Inflammatory macrophage treated with lipopolysaccharide for 1 hour (primary cell): ENCODE results near the gene FGF3.
"Not testable (repeated sequence)": the region's sequence is repeated elsewhere in the genome, so short reads cannot be mapped to it uniquely, and the experiment has no call there.

Experiments used
- DNase-seq, 2 donors: peaks; one replicate each; pipeline ENCODE4 v3.0.0-alpha.2; 2020 to 2022

Gene FGF3

DNA sequence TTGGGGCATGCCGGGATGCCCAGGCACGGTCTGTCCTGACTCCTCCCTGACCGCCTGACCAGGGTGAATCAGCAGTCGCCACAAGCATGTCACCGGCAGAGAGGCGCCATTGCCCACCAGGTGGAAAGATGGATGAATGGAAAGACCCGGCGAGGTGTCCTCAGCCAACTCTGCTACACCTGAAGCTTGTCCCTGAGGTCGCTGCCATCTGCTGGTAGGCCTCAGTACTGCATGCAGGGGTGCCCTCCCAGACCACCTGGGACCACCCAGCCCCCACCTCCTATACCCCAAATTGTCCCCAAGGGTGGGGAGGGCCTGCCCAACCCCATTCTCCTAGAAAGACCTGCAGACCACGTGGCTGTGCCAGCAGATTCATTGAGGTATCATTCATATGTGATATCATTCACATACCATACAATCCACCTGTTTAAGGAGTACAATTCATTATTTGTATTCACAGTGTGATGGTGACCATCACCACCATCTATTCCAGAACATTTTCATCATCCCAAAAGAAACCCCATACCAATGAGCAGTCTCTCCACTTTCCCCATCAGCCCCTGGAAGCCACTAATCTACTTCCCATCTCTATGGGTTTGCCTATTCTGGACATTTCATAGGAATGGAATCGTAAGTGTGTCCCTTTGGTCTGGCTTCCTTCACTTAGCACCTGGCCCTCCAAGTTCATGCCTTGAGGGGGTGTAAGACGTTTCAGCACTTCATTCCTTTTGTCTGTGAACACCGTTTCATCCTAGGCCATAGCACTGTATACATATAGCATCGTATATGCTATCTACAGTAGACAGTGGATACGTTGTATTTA lies 17.5 kb downstream of the FGF3 start:
- no peak for DNase-seq

DNA sequence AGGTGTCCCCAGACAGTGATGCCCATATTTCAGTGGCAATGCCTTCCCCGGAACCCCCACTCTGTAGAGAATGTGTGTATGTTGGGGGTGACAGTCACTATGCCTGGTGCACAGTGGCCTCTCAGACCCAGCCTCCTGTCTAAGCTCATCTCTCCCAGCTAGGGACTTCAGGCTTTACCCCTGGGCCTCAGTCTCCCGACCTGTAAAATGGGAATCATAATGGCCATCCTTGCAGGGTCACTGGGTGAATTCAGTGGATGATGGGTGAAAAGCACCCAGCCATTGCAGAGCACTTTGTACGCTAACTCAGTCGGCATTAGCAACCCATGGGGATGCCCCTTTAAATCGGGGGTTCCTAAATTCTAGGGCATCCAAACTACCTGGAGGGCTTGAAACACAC lies 18.9 kb downstream of the FGF3 start:
- no peak for DNase-seq

- DNase-seq: peak; percentile 1 to 7
Measured at GRCh38 chr11:69799582-69799981, 19.6 kb downstream of the FGF3 start.

DNA sequence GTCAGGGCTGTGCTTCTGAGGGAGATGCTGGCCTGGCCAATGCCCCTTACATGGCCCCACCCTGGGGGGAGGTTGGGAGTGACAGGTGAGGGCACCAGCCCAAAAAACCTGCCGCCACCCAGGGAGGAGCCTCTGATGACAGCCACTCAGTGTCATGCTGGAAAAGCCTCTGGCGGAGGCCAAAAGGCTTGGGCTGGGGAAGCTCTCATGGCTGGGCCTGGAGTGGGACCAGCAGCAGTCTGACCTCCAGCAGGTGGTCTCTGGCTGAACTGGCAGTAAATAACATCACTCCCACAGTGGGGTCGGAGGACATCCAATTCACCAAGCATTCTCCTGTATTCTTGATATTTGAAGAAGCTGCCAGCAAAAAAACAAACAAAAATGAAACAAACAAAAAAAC lies 20.1 kb downstream of the FGF3 start:
- DNase-seq: no peak

DNA sequence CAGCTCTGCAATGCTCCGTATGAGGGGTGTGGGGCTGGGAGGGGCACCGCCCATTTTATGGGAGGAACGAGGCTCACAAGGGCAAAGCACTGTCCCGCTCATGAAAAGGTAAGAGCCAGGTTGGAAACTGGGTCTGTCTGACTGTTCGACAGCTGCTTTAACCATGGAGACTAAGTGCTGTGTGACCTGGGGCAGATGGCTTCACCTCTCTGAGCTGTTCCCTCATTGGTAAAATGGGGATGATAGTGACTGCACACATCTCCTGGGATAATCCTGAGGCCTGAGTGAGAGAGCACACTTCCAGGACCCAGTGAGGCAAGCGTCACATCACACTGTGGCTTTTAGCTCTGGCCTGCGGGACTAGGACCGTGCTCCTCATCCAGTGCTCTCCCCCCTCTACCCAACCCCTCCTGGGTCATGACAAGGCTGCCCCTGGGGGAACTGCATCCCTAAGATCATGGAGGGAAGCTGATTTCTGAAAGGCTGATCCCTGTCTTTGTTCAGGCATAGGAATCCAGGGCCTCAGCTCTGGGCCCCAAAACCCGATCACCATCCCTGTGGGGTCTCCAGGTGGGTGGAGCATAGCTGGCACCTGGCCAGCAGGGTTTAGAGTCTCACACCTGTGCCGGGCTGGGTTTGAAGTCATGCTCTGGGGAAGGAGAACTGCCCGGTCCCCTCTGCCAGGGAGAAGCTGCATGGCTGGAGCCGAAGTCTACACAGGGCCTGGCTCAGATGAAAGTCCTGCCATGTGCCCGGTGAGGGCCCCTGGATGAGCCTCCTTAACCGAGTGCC lies 21.3 kb downstream of the FGF3 start:
- no peak for DNase-seq

DNA sequence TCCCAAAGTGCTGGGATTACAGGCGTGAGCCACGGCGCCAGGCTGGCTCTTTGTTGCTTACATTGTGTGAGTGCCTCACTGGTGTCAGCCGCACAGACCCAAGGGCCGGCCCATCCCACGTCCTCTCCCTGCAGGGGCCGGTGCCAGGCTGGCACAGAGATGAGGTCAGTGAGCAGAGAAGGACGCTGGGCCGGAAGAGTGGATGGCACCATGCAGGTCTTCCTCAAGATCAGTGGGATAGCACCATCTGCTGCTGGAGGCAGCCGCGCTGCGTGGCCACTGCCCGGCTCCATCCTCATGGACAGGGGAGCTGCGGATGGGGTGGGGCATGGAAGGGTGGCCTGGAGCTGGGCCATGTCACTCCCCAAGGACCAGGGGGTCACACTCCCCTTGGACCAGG lies 22.1 kb downstream of the FGF3 start:
- no peak for DNase-seq

- no peak for DNase-seq
Measured at GRCh38 chr11:69796063-69796462, 23.2 kb downstream of the FGF3 start.

GRCh38 chr11:69791276-69792180 lies 27.7 kb downstream of the FGF3 start:
- no peak for DNase-seq

GRCh38 chr11:69788956-69789355 lies 30.3 kb downstream of the FGF3 start:
- no peak for DNase-seq

DNA sequence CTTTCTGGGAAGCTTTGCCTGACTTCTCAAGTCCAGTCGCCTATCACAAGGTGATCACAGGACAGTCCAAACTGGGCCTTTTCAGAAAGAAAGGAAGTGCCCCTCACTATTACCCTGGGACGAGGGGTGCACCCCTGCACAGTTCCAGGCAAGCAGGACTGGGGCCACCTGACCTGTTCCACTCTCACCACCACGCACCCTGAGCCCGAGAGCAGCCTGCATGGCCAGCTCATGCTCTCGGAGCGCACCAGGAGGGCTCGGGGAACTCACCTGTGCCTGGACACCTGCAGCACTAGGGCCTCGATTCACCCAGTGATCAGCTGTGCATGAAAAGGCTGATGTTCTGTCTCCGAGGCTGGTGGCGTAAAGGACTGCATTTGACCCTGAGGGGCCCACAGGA lies 31.3 kb downstream of the FGF3 start:
- no peak for DNase-seq

DNA sequence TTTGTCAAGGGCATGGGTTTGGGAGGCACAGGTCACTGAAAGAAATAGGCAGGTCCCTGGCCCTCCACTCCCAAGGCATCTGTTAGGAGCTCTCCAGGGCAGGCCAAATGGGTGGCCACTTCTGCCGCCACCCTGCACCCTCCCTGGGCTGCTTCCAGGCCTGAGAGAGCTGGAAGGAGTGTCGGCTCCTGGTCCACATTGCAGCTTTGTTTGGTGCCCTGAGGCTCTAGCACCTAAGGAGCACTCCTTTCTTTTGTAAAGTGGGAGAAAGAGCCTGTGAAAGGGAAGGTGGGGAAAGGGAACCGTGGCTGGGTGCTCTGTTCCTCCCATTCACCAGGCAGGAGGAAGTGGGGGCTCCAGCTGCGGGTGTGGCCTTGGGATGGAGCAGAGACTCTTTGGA lies 31.8 kb downstream of the FGF3 start:
- no peak for DNase-seq

GRCh38 chr11:69781241-69781640 lies 38.0 kb downstream of the FGF3 start:
- DNase-seq: no peak

DNA sequence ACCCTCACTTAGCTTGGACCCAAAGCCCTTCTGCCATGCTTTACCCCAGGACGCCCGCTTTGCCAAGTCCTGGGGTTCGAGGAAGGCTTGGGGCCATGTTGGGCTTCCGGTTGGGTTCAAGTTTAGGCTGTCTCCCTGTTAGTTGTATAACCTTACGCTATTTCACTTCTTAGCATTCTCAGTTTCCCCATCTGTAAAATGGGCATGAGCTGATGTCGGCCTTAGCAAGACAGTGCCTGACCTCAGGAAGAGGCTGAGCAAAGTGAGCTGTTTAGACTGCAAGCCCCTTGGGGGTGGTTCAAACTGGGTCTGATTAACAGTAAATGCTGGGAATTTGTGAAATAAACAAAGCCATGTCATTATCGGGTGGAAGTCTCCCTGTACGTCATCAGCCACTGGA lies 40.8 kb downstream of the FGF3 start:
- no peak for DNase-seq

DNA sequence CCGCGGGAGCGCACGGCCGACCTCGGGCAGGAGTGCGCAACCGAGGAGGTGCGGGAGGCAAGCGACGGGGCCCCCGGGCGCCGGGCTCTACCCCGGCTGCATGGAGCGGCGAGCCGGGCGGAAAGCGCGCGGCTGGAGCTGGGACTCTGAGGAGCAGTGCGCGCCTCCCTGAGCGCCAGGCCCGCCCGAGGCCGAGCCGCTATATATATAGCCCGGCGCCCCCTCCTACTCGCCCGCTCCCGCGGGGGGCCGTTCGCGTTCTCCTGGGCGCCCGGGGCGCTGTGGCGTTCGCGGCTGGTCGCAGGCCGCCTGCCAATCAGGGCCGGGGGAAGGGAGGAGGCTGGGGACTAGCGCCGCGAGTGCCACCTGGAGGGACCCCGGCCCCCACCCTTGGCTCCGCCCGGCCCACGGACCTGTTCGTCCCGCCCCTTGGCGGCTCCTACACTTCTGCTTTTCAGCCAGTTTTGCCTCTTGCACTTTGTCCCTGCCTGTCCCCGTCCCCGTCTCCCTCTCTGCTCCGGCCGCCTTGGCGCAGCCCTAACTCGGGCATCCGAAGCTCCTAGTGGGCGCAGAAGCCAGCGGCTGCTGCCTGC lies 44.0 kb downstream of the FGF3 start, which contains the start of gene FGF4:
Gene FGF4 (minus strand): TSS at position 179 of the 593 bp plus-strand sequence. CDS start 257 bp downstream, outside the sequence.
- DNase-seq: no peak

- DNase-seq: no peak
Measured at GRCh38 chr11:69774354-69775162, 44.7 kb downstream of the FGF3 start.

- no peak for DNase-seq
Measured at GRCh38 chr11:69773626-69774353, 45.4 kb downstream of the FGF3 start.

DNA sequence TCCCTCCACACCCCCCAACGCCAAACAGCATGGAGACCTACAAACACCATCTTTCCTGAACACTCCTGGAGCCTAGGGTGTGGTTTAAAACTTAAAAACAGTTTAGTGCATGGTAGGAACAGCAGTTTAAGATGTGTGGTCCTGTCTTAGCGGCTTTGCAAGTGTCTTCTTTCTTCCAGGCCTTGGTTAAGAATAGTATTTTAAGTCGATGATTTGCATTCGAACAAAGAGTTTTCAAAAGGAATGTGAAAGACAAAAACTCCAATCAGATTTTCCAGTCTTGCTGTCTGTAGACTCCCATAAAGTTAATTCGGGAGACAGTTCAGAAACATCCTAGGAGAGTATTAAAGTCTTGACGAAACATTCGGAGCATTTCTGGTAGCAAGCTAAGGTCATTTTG lies 47.8 kb downstream of the FGF3 start:
- DNase-seq: no peak

DNA sequence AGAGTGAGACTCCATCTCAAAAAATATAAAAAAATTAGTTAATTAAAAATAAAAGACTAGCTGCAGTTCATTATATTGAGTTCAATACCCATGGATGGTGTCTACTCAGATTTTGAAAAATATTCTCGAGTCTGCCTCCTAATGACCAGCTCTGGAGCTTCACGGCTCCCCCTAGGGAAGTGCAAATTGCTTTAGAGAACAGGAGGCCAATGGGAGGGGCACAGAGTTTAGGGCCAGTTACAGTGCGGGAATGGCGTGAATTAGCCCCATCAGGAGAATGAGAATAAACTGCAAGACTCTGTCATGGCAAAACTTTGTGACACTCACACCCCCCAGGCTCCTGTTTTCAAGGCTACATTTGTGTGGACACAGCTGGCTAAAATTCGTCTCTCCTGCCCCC lies 48.7 kb downstream of the FGF3 start:
- DNase-seq: no peak

GRCh38 chr11:69765498-69765995 lies 53.7 kb downstream of the FGF3 start:
- DNase-seq: no peak

DNA sequence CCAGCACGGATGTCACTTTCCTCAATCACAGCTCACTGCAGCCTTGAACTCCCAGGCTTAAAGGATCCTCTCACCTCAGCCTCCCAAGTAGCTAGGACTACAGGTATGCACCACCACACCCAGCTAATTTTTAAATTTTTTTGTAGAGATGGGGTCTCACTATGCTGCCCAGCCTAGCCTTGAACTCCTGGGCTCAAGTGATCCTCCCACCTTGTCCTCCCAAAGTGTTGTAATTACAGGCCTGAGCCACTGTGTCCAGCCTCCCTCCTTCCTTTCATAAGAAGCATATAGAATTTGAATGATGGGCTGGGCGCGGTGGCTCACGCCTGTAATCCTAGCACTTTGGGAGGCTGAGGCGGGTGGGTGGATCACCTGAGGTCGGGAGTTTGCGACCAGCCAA lies 54.3 kb downstream of the FGF3 start:
- not testable (repeated sequence) for DNase-seq

DNA sequence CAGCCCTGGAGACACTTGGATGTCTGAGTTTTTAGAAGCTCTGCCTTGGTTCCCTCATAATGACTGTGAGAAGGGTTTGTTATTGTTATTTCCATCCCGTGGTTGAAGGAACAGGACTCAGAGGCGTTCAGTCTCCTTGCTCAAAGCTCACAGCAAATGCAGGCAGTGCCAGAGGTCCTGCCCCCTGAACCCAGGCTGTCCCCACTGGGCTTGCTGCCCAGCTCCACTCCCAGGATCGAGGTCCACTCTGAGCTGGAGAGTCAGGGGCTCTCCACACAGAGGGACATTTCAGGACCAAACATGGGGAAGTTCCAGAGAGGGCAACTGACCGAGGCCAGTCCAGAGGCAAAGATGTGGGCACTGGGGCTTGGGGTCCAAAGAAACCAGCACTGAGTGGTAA lies 58.9 kb downstream of the FGF3 start:
- no peak for DNase-seq
